K562 (cell line): ENCODE results near the gene PYDC2. TPM values are rescaled to one million over a fixed set of nuclear protein-coding genes. Genes with fewer than 3 reads are reported as not detected.

ENCODE experiments used
- ATAC-seq: fragments of 200-7000 bp; cut with Tn5 transposase; 3 replicates; pipeline ENCODE4 v1.9.1; 2020; ENCODE audit warnings: moderate library complexity
- BruUV-seq: library from RNA; stranded (reverse); fragments of 400-500 nt; replicated peaks from 2 replicates; lab custom pipeline; 2021; lab: Mats Ljungman, UMichigan
- CTCF ChIA-PET: fragments of 300-600 bp; formaldehyde crosslinking; extraction: SDS; loops from one replicate; lab custom pipeline; 2021; ENCODE audit warnings: low intra/inter-chr PET ratio; lab: Yijun Ruan, JAX
- POLR2A ChIA-PET: fragments of 300-600, 350-650 bp; sonication (Branson Sonifier 250); formaldehyde crosslinking; extraction: SDS; loops from one replicate; lab custom pipeline; 2021; ENCODE audit warnings: antibody characterized with exemption, inconsistent platforms; lab: Yijun Ruan, JAX
- DNase-seq, 4 experiments: peaks; one replicate each; pipeline versions ENCODE4 v3.0.0 to v3.0.0-alpha.2; 2011 to 2018; ENCODE audit warnings: low spot score in 3 of 4, mixed read lengths in 3 of 4; ENCODE audit errors: extremely low read depth in 1 of 4
- FAIRE-seq: peaks from 2 replicates; lab custom pipeline; 2011; peaks lifted over from hg19 to GRCh38; lab: Jason Lieb, UNC
- H2AFZ ChIP-seq: 2 replicates; pipeline ENCODE4 v1.6.0; 2011; ENCODE audit warnings: low read depth, low read length, control low read depth, inconsistent platforms
- H3K27ac ChIP-seq: fragments of 200-600 bp; 3 replicates; pipeline ENCODE4 v1.8.0; 2011; ENCODE audit warnings: low read depth, mild to moderate bottlenecking, control low read depth, inconsistent platforms, low read length, moderate library complexity, mixed read lengths; ENCODE audit errors: extremely low read depth
- H3K27me3 ChIP-seq, 2 experiments: fragments of 300-600 bp in 1 of 2; 2 replicates in 1 of 2; 3 replicates in 1 of 2; pipeline versions ENCODE4 v1.6.0 to v1.8.0; 2011; ENCODE audit warnings: inconsistent platforms in 2 of 2, low read length in 2 of 2, mild to moderate bottlenecking in 1 of 2, mixed read lengths in 1 of 2, moderate library complexity in 1 of 2; ENCODE audit not compliant: control insufficient read depth in 2 of 2, insufficient read depth in 2 of 2
- H3K36me3 ChIP-seq: fragments of 300-600 bp; 3 replicates; pipeline ENCODE4 v1.8.0; 2011; ENCODE audit warnings: mild to moderate bottlenecking, low read length, inconsistent platforms; ENCODE audit not compliant: control insufficient read depth, insufficient read depth
- H3K4me1 ChIP-seq, 2 experiments: fragments of 200-600 bp in 1 of 2; replicated peaks in 1 of 2; 2 replicates in 1 of 2; 3 replicates in 1 of 2; pipeline versions ENCODE4 v1.5.1 to v1.8.0; 2011; ENCODE audit warnings: inconsistent platforms in 2 of 2, low read length in 2 of 2, mild to moderate bottlenecking in 1 of 2, mixed read lengths in 1 of 2, moderate library complexity in 1 of 2; ENCODE audit not compliant: control insufficient read depth in 2 of 2, insufficient read depth in 2 of 2
- H3K4me2 ChIP-seq: 2 replicates; pipeline ENCODE4 v1.6.1; 2011; ENCODE audit warnings: low read length, control low read depth, inconsistent platforms, mixed read lengths; ENCODE audit not compliant: insufficient read depth
- H3K4me3 ChIP-seq: fragments of 200-600 bp; sonication (generic), shearing (Covaris generic); 2 replicates; pipeline ENCODE4 v1.5.1; 2016; ENCODE audit warnings: control low read depth, inconsistent platforms
- H3K79me2 ChIP-seq: fragments of 200-600 bp; 3 replicates; pipeline ENCODE4 v1.8.0; 2011; ENCODE audit warnings: low read length, inconsistent platforms; ENCODE audit not compliant: control insufficient read depth, insufficient read depth
- H3K9ac ChIP-seq, 2 experiments: 2 replicates each; pipeline versions ENCODE4 v1.6.0 to v1.6.1; 2011; ENCODE audit warnings: low read depth in 2 of 2, low read length in 2 of 2, control low read depth in 1 of 2, inconsistent platforms in 1 of 2, mild to moderate bottlenecking in 1 of 2, mixed read lengths in 1 of 2; ENCODE audit not compliant: insufficient read depth in 1 of 2
- H3K9me1 ChIP-seq: one replicate; pipeline ENCODE4 v1.6.0; 2011; ENCODE audit warnings: inconsistent platforms, mild to moderate bottlenecking, low read length, moderate library complexity; ENCODE audit not compliant: control insufficient read depth, insufficient read depth
- H3K9me3 ChIP-seq: replicated peaks from 2 replicates; pipeline ENCODE4 v1.5.1; 2011; ENCODE audit warnings: low read depth, low read length, inconsistent platforms; ENCODE audit not compliant: control insufficient read depth, insufficient read depth
- H4K20me1 ChIP-seq: replicated peaks from 2 replicates; pipeline ENCODE4 v1.6.1; 2011; ENCODE audit warnings: low read length, inconsistent platforms, mixed read lengths; ENCODE audit not compliant: control insufficient read depth, insufficient read depth
- ATF4 ChIP-seq: fragments of 450-650 bp; formaldehyde crosslinking; IDR thresholded peaks from 2 replicates; pipeline ENCODE4 v1.4.0; 2022; ENCODE audit warnings: mild to moderate bottlenecking, moderate library complexity
- BRD9 ChIP-seq: fragments of 450-650 bp; IDR thresholded peaks from 2 replicates; pipeline ENCODE4 v1.6.1; 2018; ENCODE audit warnings: low read depth; ENCODE audit not compliant: partially characterized antibody
- CEBPB ChIP-seq: fragments of 450-650 bp; IDR thresholded peaks from 2 replicates; pipeline ENCODE4 v1.6.1; 2016; ENCODE audit warnings: missing genetic modification characterization, missing compliant biosample characterization
- CTCF ChIP-seq, 3 experiments: IDR thresholded peaks in 2 of 3; conservative IDR thresholded peaks in 1 of 3; 2 replicates each; pipeline ENCODE4 v1.5.1; 2011 to 2012; ENCODE audit warnings: low read length in 3 of 3, mild to moderate bottlenecking in 3 of 3, control low read depth in 2 of 3, improper control_type of control experiment in 1 of 3, inconsistent platforms in 1 of 3, low read depth in 1 of 3, mixed read lengths in 1 of 3, moderate library complexity in 1 of 3; ENCODE audit not compliant: insufficient read depth in 2 of 3
- HCFC1 ChIP-seq: IDR thresholded peaks from 2 replicates; pipeline ENCODE4 v1.6.1; 2012; ENCODE audit warnings: low read depth, low read length, improper control_type of control experiment
- NKRF ChIP-seq: fragments of 450-650 bp; IDR thresholded peaks from 2 replicates; pipeline ENCODE4 v1.6.1; 2016; ENCODE audit warnings: borderline replicate concordance
- NR1H2 ChIP-seq: sonication (generic); formaldehyde crosslinking; IDR thresholded peaks from 2 replicates; pipeline ENCODE4 v1.4.0; 2020; ENCODE audit warnings: mild to moderate bottlenecking, missing genetic modification reagents
- RAD21 ChIP-seq, 2 experiments: fragments of 250-450 bp in 1 of 2; fragments of 450-650 bp in 1 of 2; sonication (Bioruptor Pico) in 1 of 2; formaldehyde crosslinking in 1 of 2; IDR thresholded peaks in 1 of 2; conservative IDR thresholded peaks in 1 of 2; 2 replicates each; pipeline versions ENCODE4 v1.4.0 to v1.8.0; 2020 to 2022; ENCODE audit warnings: mild to moderate bottlenecking in 2 of 2, moderate library complexity in 1 of 2
- TEAD2 ChIP-seq: fragments of 450-650 bp; IDR thresholded peaks from 2 replicates; pipeline ENCODE4 v1.6.1; 2016; ENCODE audit warnings: missing genetic modification characterization, control low read depth, missing compliant biosample characterization
- ZNF133 ChIP-seq: fragments of 250-450 bp; sonication (Bioruptor Pico); IDR thresholded peaks from 2 replicates; pipeline ENCODE4 v1.4.0; 2020; ENCODE audit warnings: mild to moderate bottlenecking
- ZNF140 ChIP-seq: fragments of 250-450 bp; sonication (Bioruptor Pico); IDR thresholded peaks from 2 replicates; pipeline ENCODE4 v1.8.0; 2021; ENCODE audit warnings: moderate library complexity, mild to moderate bottlenecking, inconsistent platforms
- WGBS: fragments of 100-300 bp; shearing (Covaris generic); methylation state at CpG from one replicate; pipeline ENCODE4 v1.1.6; 2016; ENCODE audit warnings: low coverage, mixed read lengths; ENCODE audit not compliant: insufficient coverage; ENCODE audit errors: missing lambda C conversion rate; 5-methylcytosine and 5-hydroxymethylcytosine counted together
- in situ Hi-C: fragments of 300-500 bp; cut with MboI; formaldehyde crosslinking; loops from 4 replicates; pipeline ENCODE4 v1.15.0; 2018; ENCODE audit warnings: inconsistent platforms, mixed read lengths
- intact Hi-C: fragments of 100-400 bp; cut with micrococcal nuclease; formaldehyde crosslinking; loops from 2 replicates; pipeline ENCODE4 v1.14.2; 2022
- polyA plus RNA-seq, 8 experiments: library from polyadenylated mRNA; depleted of rRNA in 4 of 8; stranded (reverse) in 5 of 8; unstranded in 3 of 8; fragments of >200 nt; fragmentation: Nextera tagmentation in 2 of 8; fragmentation: Illumina TruSeq in 1 of 8; extraction: Ambion mirVana in 2 of 8; extraction: Trizol in 1 of 8; gene quantifications; 2 replicates each; pipeline versions ENCODE4 v1.2.1 to v1.2.3, GENCODE V29; 2011 to 2014; ENCODE audit warnings: inconsistent platforms in 1 of 8, missing spikeins in 1 of 8
- total RNA-seq, 7 experiments: library from RNA; depleted of rRNA in 6 of 7; stranded (reverse); fragments of >200 nt in 6 of 7; fragmentation: Illumina TruSeq in 2 of 7; extraction: Trizol in 2 of 7; gene quantifications; 2 replicates each; pipeline versions ENCODE4 v1.2.1 to v1.2.3, GENCODE V29; 2011 to 2021; ENCODE audit warnings: low replicate concordance in 1 of 7

Gene PYDC2
- total and polyA plus RNA-seq, 9 of the 15 experiments (the other 6 are each of a cell fraction or from before 2014, with no cell fraction given), result 4.0 to 7.6 (median 5.1) TPM; not detected in 5

GRCh38 chr3:191500892-191501291 is 39.9 kb downstream of the PYDC2 start:
- Histone ChIP-seq H3K79me2 (peaks cover 50% of the 10 kb centered on the region), H3K9ac (no peak overlapping the region), H3K4me3 (no peak overlapping the region), H3K4me1 (peaks cover 4 to 10% of the 10 kb centered on the region in 2 experiments; a peak in 4 of 5 replicates), H4K20me1 (0 out of 2 replicates have a peak, but pooled peaks cover 4% of the 10 kb centered on the region), H3K9me3 (no peaks in the 10 kb centered on the region), H3K27ac (no peak overlapping the region), H3K9me1 (no peaks in the 10 kb centered on the region), H3K27me3 (no peaks in the 10 kb centered on the region), H3K4me2 (no peak overlapping the region), H2AFZ (no peak overlapping the region), H3K36me3 (no peaks in the 10 kb centered on the region)
- BruUV-seq, result no TSS peak
- intact Hi-C loops (no loop called here), in situ Hi-C loops (no loop called here)
- FAIRE-seq (no peak), DNase-seq (no peak), ATAC-seq (no peak)
- no peak for TF ChIP-seq NR1H2
- peak; percentile 51 for TF ChIP-seq CEBPB
- CTCF ChIA-PET, result no interaction called here
- 81% methylated on average over 5 of the region's 5 CpGs for WGBS
- POLR2A ChIA-PET, result interaction anchor here (1.3 kb wide), 1 partner anchor 246 kb away, joined by 3 read pairs; no protein-coding TSS in a partner anchor

GRCh38 chr3:191502583-191502982 is 41.6 kb downstream of the PYDC2 start:
- H3K4me1 ChIP-seq, result peaks cover 4 to 10% of the 10 kb centered on the region in 2 experiments; a peak in 4 of 5 replicates
- no TSS peak for BruUV-seq
- no peaks in the 10 kb centered on the region for H3K9me3 ChIP-seq
- no peaks in the 10 kb centered on the region for H3K9me1 ChIP-seq
- H3K9ac ChIP-seq, result no peak overlapping the region
- peaks cover 46% of the 10 kb centered on the region for H3K79me2 ChIP-seq
- in situ Hi-C loops, result no loop called here
- no peak overlapping the region for H3K4me2 ChIP-seq
- POLR2A ChIA-PET, result no interaction called here
- H2AFZ ChIP-seq, result no peak overlapping the region
- H4K20me1 ChIP-seq, result 0 out of 2 replicates have a peak, but pooled peaks cover 4% of the 10 kb centered on the region
- TF ChIP-seq TEAD2 (tag), result no peak
- TF ChIP-seq ZNF140 (CRISPR knock-in tag), result no peak
- TF ChIP-seq ZNF133 (CRISPR knock-in tag), result no peak
- TF ChIP-seq BRD9, result no peak
- TF ChIP-seq RAD21 (CRISPR knock-in tag; conservative IDR thresholded peaks at IDR 0.05 in 1 of 2, IDR thresholded peaks at IDR 0.05 in 1 of 2), result peak in 1 of 2 experiments; percentile 15; a peak in 1 of 4 replicates
- TF ChIP-seq HCFC1, result no peak
- TF ChIP-seq CTCF (IDR thresholded peaks at IDR 0.05 in 2 of 3, conservative IDR thresholded peaks at IDR 0.05 in 1 of 3; ENCODE audit: insufficient read depth in 2 of 3, low read depth in 1 of 3, low read length in 3 of 3), result 0 out of 6 replicates have a peak, but pooled peaks of 2 of the 3 experiments have one; percentile 6 to 28
- no peak for TF ChIP-seq NKRF
- TF ChIP-seq ATF4 (CRISPR knock-in tag), result no peak
- DNase-seq (peak in 2 of 4 experiments; percentile 19 to 30), FAIRE-seq (peak; percentile 69), ATAC-seq (no peak)
- CTCF ChIA-PET, result no interaction called here
- WGBS, result 70% methylated on average over 3 of the region's 3 CpGs
- no peaks in the 10 kb centered on the region for H3K27me3 ChIP-seq
- H3K36me3 ChIP-seq, result no peaks in the 10 kb centered on the region
- intact Hi-C loops, result no loop called here
- no peak overlapping the region for H3K27ac ChIP-seq
- no peak overlapping the region for H3K4me3 ChIP-seq
